IMR-90 (cell line): Measurements from ENCODE around the gene SOCS3. TPM values are rescaled to one million over a fixed set of nuclear protein-coding genes. Genes with fewer than 3 reads are reported as not detected.

Source experiments
- ATAC-seq: fragments of 200-7000 bp; cut with Tn5 transposase; 2 replicates; pipeline ENCODE4 v1.9.1; 2020; ENCODE audit warnings: low read depth, mild to moderate bottlenecking, moderate library complexity
- BruUV-seq: library from RNA; stranded (reverse); fragments of 400-500 nt; replicated peaks from 2 replicates; lab custom pipeline; 2021; lab: Mats Ljungman, UMichigan
- CTCF ChIA-PET: fragments of 300-600 bp; formaldehyde crosslinking; extraction: SDS; loops from one replicate; lab custom pipeline; 2021; ENCODE audit warnings: antibody characterized with exemption; lab: Yijun Ruan, JAX
- POLR2A ChIA-PET: fragments of 300-600 bp; sonication (Branson Sonifier 250); formaldehyde crosslinking; loops from one replicate; lab custom pipeline; 2022; ENCODE audit warnings: antibody characterized with exemption; ENCODE audit not compliant: unreplicated experiment; lab: Charles Lee
- DNase-seq: peaks from one replicate; pipeline ENCODE4 v3.0.0; 2013
- H2AFZ ChIP-seq: replicated peaks from 2 replicates; pipeline ENCODE3; 2013; ENCODE audit warnings: low read length, mild to moderate bottlenecking; ENCODE audit not compliant: poor library complexity
- H2AK5ac ChIP-seq: 2 replicates; pipeline ENCODE4 v1.6.1; 2013; ENCODE audit warnings: low read depth, low read length, inconsistent platforms
- H2AK9ac ChIP-seq: replicated peaks from 2 replicates; pipeline ENCODE3; 2013; ENCODE audit warnings: mild to moderate bottlenecking, low read depth, low read length, moderate library complexity; ENCODE audit not compliant: poor library complexity
- H2BK120ac ChIP-seq: 2 replicates; pipeline ENCODE4 v1.6.1; 2013; ENCODE audit warnings: low read depth, low read length, inconsistent platforms
- H2BK15ac ChIP-seq: 3 replicates; pipeline ENCODE4 v1.6.1; 2013; ENCODE audit warnings: low read depth, low read length, inconsistent platforms
- H2BK20ac ChIP-seq: 2 replicates; pipeline ENCODE4 v1.6.1; 2013; ENCODE audit warnings: low read depth, mild to moderate bottlenecking, inconsistent platforms, low read length, moderate library complexity
- H2BK5ac ChIP-seq: 2 replicates; pipeline ENCODE4 v1.6.1; 2013; ENCODE audit warnings: mild to moderate bottlenecking, low read depth, low read length, inconsistent platforms; ENCODE audit not compliant: poor library complexity, severe bottlenecking
- H3K14ac ChIP-seq: replicated peaks from 2 replicates; pipeline ENCODE4 v1.6.1; 2013; ENCODE audit warnings: low read depth, low read length, inconsistent platforms
- H3K18ac ChIP-seq: 2 replicates; pipeline ENCODE4 v1.6.1; 2013; ENCODE audit warnings: low read depth, low read length, control low read depth
- H3K23ac ChIP-seq: 2 replicates; pipeline ENCODE4 v1.6.1; 2013; ENCODE audit warnings: low read depth, low read length, inconsistent platforms
- H3K27ac ChIP-seq: 2 replicates; pipeline ENCODE4 v1.5.1; 2013; ENCODE audit warnings: mild to moderate bottlenecking, control low read depth, low read length; ENCODE audit not compliant: insufficient read depth
- H3K27me3 ChIP-seq: 2 replicates; pipeline ENCODE4 v1.6.1; 2013; ENCODE audit warnings: low read length; ENCODE audit not compliant: control insufficient read depth, insufficient read depth
- H3K36me3 ChIP-seq: 2 replicates; pipeline ENCODE4 v1.6.1; 2013; ENCODE audit warnings: low read length, mixed read lengths; ENCODE audit not compliant: control insufficient read depth, insufficient read depth
- H3K4ac ChIP-seq: 2 replicates; pipeline ENCODE4 v1.6.1; 2013; ENCODE audit warnings: low read depth, low read length, inconsistent platforms
- H3K4me1 ChIP-seq: 2 replicates; pipeline ENCODE4 v1.6.1; 2013; ENCODE audit warnings: low read length, mixed read lengths; ENCODE audit not compliant: control insufficient read depth, insufficient read depth
- H3K4me2 ChIP-seq: 2 replicates; pipeline ENCODE4 v1.6.1; 2013; ENCODE audit warnings: low read depth, mild to moderate bottlenecking, control low read depth, low read length, moderate library complexity
- H3K4me3 ChIP-seq: 2 replicates; pipeline ENCODE4 v1.5.1; 2013; ENCODE audit warnings: low read depth, mild to moderate bottlenecking, control low read depth, low read length, moderate library complexity; ENCODE audit not compliant: insufficient read depth
- H3K56ac ChIP-seq: 2 replicates; pipeline ENCODE4 v1.6.1; 2013; ENCODE audit warnings: low read length, inconsistent platforms; ENCODE audit not compliant: insufficient read depth; ENCODE audit errors: extremely low read depth
- H3K79me1 ChIP-seq, 2 experiments: 2 replicates each; pipeline ENCODE4 v1.6.1; 2013; ENCODE audit warnings: low read length in 2 of 2, inconsistent platforms in 1 of 2, low read depth in 1 of 2
- H3K9ac ChIP-seq: 2 replicates; pipeline ENCODE4 v1.6.1; 2013; ENCODE audit warnings: low read depth, low read length, control low read depth
- H3K9me1 ChIP-seq: 2 replicates; pipeline ENCODE4 v1.6.1; 2013; ENCODE audit warnings: low read length, inconsistent platforms; ENCODE audit not compliant: insufficient read depth
- H3K9me3 ChIP-seq: 2 replicates; pipeline ENCODE4 v1.6.1; 2013; ENCODE audit warnings: low read length; ENCODE audit not compliant: control insufficient read depth, insufficient read depth
- H4K20me1 ChIP-seq: 2 replicates; pipeline ENCODE4 v1.6.1; 2013; ENCODE audit warnings: low read length, inconsistent platforms; ENCODE audit not compliant: insufficient read depth
- H4K5ac ChIP-seq: 2 replicates; pipeline ENCODE4 v1.6.1; 2013; ENCODE audit warnings: mild to moderate bottlenecking, low read depth, low read length, control low read depth
- H4K8ac ChIP-seq, 2 experiments: 2 replicates each; pipeline ENCODE4 v1.6.1; 2013; ENCODE audit warnings: low read depth in 2 of 2, low read length in 2 of 2, control low read depth in 1 of 2, inconsistent platforms in 1 of 2
- H4K91ac ChIP-seq: 2 replicates; pipeline ENCODE4 v1.6.1; 2013; ENCODE audit warnings: low read depth, low read length, inconsistent platforms; ENCODE audit not compliant: insufficient read depth
- CHD1 ChIP-seq: IDR thresholded peaks from 2 replicates; pipeline ENCODE4 v1.6.1; 2012; ENCODE audit warnings: low read depth, low read length, improper control_type of control experiment
- POLR2A ChIP-seq: IDR thresholded peaks from 2 replicates; pipeline ENCODE4 v1.6.1; 2012; ENCODE audit warnings: mild to moderate bottlenecking, low read depth, low read length
- WGBS, 2 experiments: methylation state at CpG; one replicate each; pipeline versions ENCODE4 v1.1.5 to v1.1.7; 2013; ENCODE audit warnings: missing lambda C conversion rate in 2 of 2; ENCODE audit not compliant: insufficient read length in 1 of 2; ENCODE audit errors: extremely low coverage in 2 of 2; 5-methylcytosine and 5-hydroxymethylcytosine counted together
- dilution Hi-C: fragments of 300-500 bp; cut with HindIII; formaldehyde crosslinking; loops from one replicate; pipeline ENCODE4 v1.14.3; 2018; ENCODE audit warnings: low sequenced_read_pairs; ENCODE audit not compliant: unreplicated experiment
- in situ Hi-C: fragments of 300-500 bp; cut with MboI; formaldehyde crosslinking; loops from 3 replicates; pipeline ENCODE4 v1.14.3; 2019; ENCODE audit warnings: low sequenced_read_pairs, inconsistent platforms, mixed read lengths
- intact Hi-C: fragments of 100-400 bp; cut with micrococcal nuclease; formaldehyde crosslinking; loops from 2 replicates; pipeline ENCODE4 v1.10.0; 2022
- polyA plus RNA-seq, 3 experiments: library from polyadenylated mRNA; depleted of rRNA; stranded (reverse); fragments of >200 nt; gene quantifications; 2 replicates each; pipeline ENCODE4 v1.2.3, GENCODE V29; 2012; ENCODE audit warnings: low replicate concordance in 1 of 3
- total RNA-seq: library from RNA; depleted of rRNA; stranded (reverse); fragments of >200 nt; gene quantifications from 2 replicates; pipeline ENCODE4 v1.2.3, GENCODE V29; 2012

The SOCS3 gene
- total and polyA plus RNA-seq, 2 of the 4 experiments (the other 2 are of a cell fraction), result 19.2 to 19.9 TPM

- H3K36me3 ChIP-seq, result peaks cover 2% of the 10 kb centered on the region
- BruUV-seq, result no TSS peak
- peak overlapping the region; percentile 94 for H4K91ac ChIP-seq
- H4K8ac ChIP-seq, result peak overlapping the region; percentile 75 to 94
- no peaks in the 10 kb centered on the region for H3K27me3 ChIP-seq
- H3K56ac ChIP-seq, result peak overlapping the region; percentile 58
- WGBS, 2 experiments, result 97% methylated on average over 10 of the region's 23 CpGs; no CpG with 5 or more reads in 1 of the 2 experiments
- TF ChIP-seq POLR2A, result 0 out of 2 replicates have a peak, but pooled peaks have one; percentile 1
- TF ChIP-seq CHD1, result no peak
- H2BK5ac ChIP-seq, result peak overlapping the region; percentile 92
- ChIA-PET CTCF (interaction anchor here (1.7 kb wide), 1 partner anchor 24 kb away, joined by 4 read pairs; no protein-coding TSS in a partner anchor), POLR2A (no interaction called here)
- H3K27ac ChIP-seq, result peak overlapping the region; percentile 95
- H2BK20ac ChIP-seq, result peak overlapping the region; percentile 97
- peaks cover 6 to 74% of the 10 kb centered on the region in 2 experiments for H3K79me1 ChIP-seq
- H4K20me1 ChIP-seq, result peaks cover 36% of the 10 kb centered on the region; the same call in 1 of the 2 replicates
- no peak overlapping the region for H3K4me3 ChIP-seq
- peak overlapping the region; percentile 80 for H2AK9ac ChIP-seq
- peak overlapping the region; percentile 91 for H4K5ac ChIP-seq
- H2BK120ac ChIP-seq, result peak overlapping the region; percentile 97
- H3K23ac ChIP-seq, result peak overlapping the region; percentile 97
- in situ Hi-C loops, result no loop called here
- dilution Hi-C loops, result no loop called here
- peak overlapping the region; percentile 29; the same call in 1 of the 2 replicates for H3K4me2 ChIP-seq
- peak overlapping the region; percentile 99 for H2AK5ac ChIP-seq
- peaks cover 35% of the 10 kb centered on the region for H3K4me1 ChIP-seq
- peak overlapping the region; percentile 86 for H3K18ac ChIP-seq
- ATAC-seq (no peak), DNase-seq (no peak)
- peak overlapping the region; percentile 35 for H3K9ac ChIP-seq
- intact Hi-C loops, result no loop called here
- no peak overlapping the region for H2AFZ ChIP-seq
- peak overlapping the region; percentile 80; the same call in 2 of the 3 replicates for H2BK15ac ChIP-seq
- H3K9me3 ChIP-seq, result no peaks in the 10 kb centered on the region
- H3K4ac ChIP-seq, result peak overlapping the region; percentile 97
- peaks cover 45% of the 10 kb centered on the region for H3K9me1 ChIP-seq
- H3K14ac ChIP-seq, result peak overlapping the region; percentile 98
Observed at GRCh38 chr17:78384479-78385175, 24.8 kb upstream of the SOCS3 start.
